Measurements from ENCODE around the gene ASB14. TPM values are rescaled to one million over a fixed set of nuclear protein-coding genes. Genes with fewer than 3 reads are reported as not detected.

ASB14 gene
- total RNA-seq, 2 donors from 2014 or later, result 2.5 TPM; not detected in 1

- DNase-seq (ENCODE audit: low spot score), result no peak
- no peaks in the 10 kb centered on the region for H3K4me1 ChIP-seq
- peaks cover 21% of the 10 kb centered on the region for H3K36me3 ChIP-seq
- H3K27ac ChIP-seq, result no peak overlapping the region
- no peak for TF ChIP-seq CTCF (IDR thresholded peaks at IDR 0.05)
- H3K4me3 ChIP-seq, result no peak overlapping the region
- H3K9me3 ChIP-seq, result no peaks in the 10 kb centered on the region
- H3K27me3 ChIP-seq, result no peaks in the 10 kb centered on the region
These were observed 17.6 kb downstream of the ASB14 start for GRCh38 chr3:57274845-57275244.

DNA sequence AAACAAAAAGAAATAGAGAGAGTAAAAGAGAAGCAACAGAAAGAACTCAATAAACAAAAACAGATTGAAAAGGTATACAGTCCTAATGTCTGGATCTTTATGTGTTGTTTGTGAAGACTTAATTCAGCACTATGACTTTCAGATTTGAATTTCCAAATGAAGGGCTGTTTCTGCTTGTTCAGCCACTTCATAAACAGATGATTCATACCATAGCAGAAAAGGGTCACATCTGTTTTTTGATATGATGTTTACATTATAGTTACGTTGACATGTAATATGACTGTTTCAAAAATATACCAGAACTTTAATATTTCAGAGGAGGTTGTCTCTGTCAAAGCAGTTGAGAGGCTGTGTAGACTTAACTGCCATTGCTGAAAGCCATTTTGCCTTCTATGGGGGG is 24.1 kb downstream of the ASB14 start:
- Histone ChIP-seq H3K27ac (no peak overlapping the region), H3K9me3 (no peaks in the 10 kb centered on the region), H3K4me3 (no peak overlapping the region), H3K4me1 (no peaks in the 10 kb centered on the region), H3K27me3 (no peaks in the 10 kb centered on the region), H3K36me3 (peaks cover 79% of the 10 kb centered on the region)
- TF ChIP-seq CTCF (IDR thresholded peaks at IDR 0.05), result no peak
- DNase-seq (ENCODE audit: low spot score), result no peak

DNA sequence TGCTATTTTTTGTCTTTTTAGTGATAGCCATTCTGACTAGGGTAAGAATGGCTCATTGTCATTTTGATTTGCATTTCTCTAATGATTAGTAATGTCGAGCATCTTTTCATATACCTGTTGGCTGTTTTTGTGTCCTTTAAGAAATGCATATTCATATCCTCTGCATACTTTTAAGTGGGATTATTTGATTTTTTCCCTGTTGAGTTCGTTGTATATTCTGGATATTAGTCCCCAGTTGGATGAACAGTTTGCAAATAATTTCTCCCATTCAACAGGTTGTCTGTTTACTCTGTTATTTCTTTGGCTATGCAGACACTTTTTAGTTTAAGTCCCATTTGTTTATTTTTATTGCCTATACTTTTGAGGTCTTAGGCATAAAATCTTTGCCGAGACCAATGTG is 30.6 kb downstream of the ASB14 start:
- Histone ChIP-seq H3K36me3 (peaks cover 89% of the 10 kb centered on the region), H3K9me3 (no peaks in the 10 kb centered on the region), H3K27ac (no peak overlapping the region), H3K4me1 (peaks cover 0 to 6% of the 10 kb centered on the region in 2 donors), H3K27me3 (no peaks in the 10 kb centered on the region), H3K4me3 (no peak overlapping the region)
- TF ChIP-seq CTCF (IDR thresholded peaks at IDR 0.05), result no peak
- DNase-seq (ENCODE audit: low spot score), result no peak

DNA sequence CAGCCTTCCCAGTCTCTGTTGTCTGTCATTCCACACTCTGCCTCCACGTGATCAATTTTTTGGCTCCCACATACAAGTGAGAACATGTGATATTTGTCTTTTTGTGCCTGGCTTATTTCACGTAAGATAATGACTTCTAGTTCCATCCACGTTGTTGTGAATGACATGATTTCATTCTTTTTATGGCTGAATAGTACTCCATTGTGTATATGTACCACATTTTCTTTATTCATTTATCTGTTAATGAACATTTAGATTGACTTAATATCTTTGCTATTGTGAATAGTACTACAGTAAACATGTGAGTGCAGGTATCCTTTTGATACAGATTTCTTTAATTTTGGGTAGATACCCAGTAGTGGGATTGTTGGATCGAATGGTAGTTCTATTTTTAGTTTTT is 31.4 kb downstream of the ASB14 start:
- Histone ChIP-seq H3K4me3 (no peak overlapping the region), H3K4me1 (peaks cover 0 to 6% of the 10 kb centered on the region in 2 donors), H3K9me3 (no peaks in the 10 kb centered on the region), H3K27me3 (no peaks in the 10 kb centered on the region), H3K36me3 (peaks cover 82% of the 10 kb centered on the region), H3K27ac (no peak overlapping the region)
- no peak for DNase-seq (ENCODE audit: low spot score)
- no peak for TF ChIP-seq CTCF (IDR thresholded peaks at IDR 0.05)

DNA sequence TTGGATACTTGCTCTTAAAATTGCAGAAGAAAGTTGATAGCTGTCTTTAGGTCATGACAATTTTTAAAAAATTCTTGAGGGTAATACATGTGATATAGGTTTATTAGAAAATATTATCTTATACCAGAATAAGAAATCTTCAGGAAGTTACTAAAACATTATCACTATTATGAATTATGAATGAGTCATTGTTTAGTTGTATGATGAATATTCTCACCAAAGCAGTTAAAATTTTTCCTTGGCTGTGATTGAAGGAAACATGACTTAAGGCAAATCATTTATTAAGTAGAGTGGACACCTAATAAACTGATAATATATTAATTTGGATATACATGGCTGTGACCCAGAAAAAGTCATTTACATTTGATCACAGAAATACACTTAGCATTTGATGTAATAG is 34.8 kb downstream of the ASB14 start:
- peaks cover 0 to 11% of the 10 kb centered on the region in 2 donors for H3K4me1 ChIP-seq
- TF ChIP-seq CTCF (IDR thresholded peaks at IDR 0.05), result no peak
- H3K27ac ChIP-seq, result no peak overlapping the region
- H3K9me3 ChIP-seq, result no peaks in the 10 kb centered on the region
- no peak for DNase-seq (ENCODE audit: low spot score)
- peaks cover 55% of the 10 kb centered on the region for H3K36me3 ChIP-seq
- no peak overlapping the region for H3K4me3 ChIP-seq
- H3K27me3 ChIP-seq, result no peaks in the 10 kb centered on the region

GRCh38 chr3:57256844-57257243 is 35.6 kb downstream of the ASB14 start:
- H3K27me3 ChIP-seq, result no peaks in the 10 kb centered on the region
- H3K4me1 ChIP-seq, result peaks cover 0 to 15% of the 10 kb centered on the region in 2 donors
- peaks cover 48% of the 10 kb centered on the region for H3K36me3 ChIP-seq
- H3K9me3 ChIP-seq, result no peaks in the 10 kb centered on the region
- no peak for DNase-seq (ENCODE audit: low spot score)
- peak overlapping the region; percentile 14 to 50 for H3K27ac ChIP-seq
- TF ChIP-seq CTCF (IDR thresholded peaks at IDR 0.05), result no peak
- no peak overlapping the region for H3K4me3 ChIP-seq

Measured in right atrium auricular region (tissue), 2 donors.